Activated naive CD4-positive, alpha-beta T cell treated with anti-CD3 and anti-CD28 coated beads for 36 hours (primary cell): ENCODE results near the gene UBA1. TPM values are rescaled to one million over a fixed set of nuclear protein-coding genes. Genes with fewer than 3 reads are reported as not detected.

Experiments
- CTCF ChIA-PET: fragments of 350-600 bp; sonication (Branson Sonifier 250); formaldehyde crosslinking; loops from one replicate; lab custom pipeline; 2021; ENCODE audit warnings: antibody characterized with exemption; lab: Charles Lee
- DNase-seq: peaks from one replicate; pipeline ENCODE4 v3.0.0-alpha.2; 2020
- H3K27ac Mint-ChIP-seq: one replicate; pipeline ENCODE4 v1.8.0; 2021; ENCODE audit warnings: mild to moderate bottlenecking, mixed read lengths
- H3K27me3 Mint-ChIP-seq: one replicate; pipeline ENCODE4 v1.8.0; 2021; ENCODE audit warnings: low read depth, mixed read lengths
- H3K36me3 Mint-ChIP-seq: one replicate; pipeline ENCODE4 v1.8.0; 2021; ENCODE audit warnings: low read depth, mixed read lengths
- H3K4me1 Mint-ChIP-seq: one replicate; pipeline ENCODE4 v1.8.0; 2021; ENCODE audit warnings: low read depth, mixed read lengths
- H3K4me3 Mint-ChIP-seq: one replicate; pipeline ENCODE4 v1.8.0; 2021; ENCODE audit warnings: mild to moderate bottlenecking, moderate library complexity, mixed read lengths
- H3K9me3 Mint-ChIP-seq: one replicate; pipeline ENCODE4 v1.8.0; 2021; ENCODE audit warnings: mixed read lengths
- intact Hi-C: fragments of 100-400 bp; cut with micrococcal nuclease; formaldehyde crosslinking; loops from one replicate; pipeline ENCODE4 v1.15.1; 2023
- total RNA-seq, 2 experiments: library from RNA; stranded (reverse); gene quantifications; one replicate each; pipeline ENCODE4 v1.2.3, GENCODE V29; 2021

The UBA1 gene
- 100 to 1,000 TPM; 246 to 251 TPM for total RNA-seq

DNA sequence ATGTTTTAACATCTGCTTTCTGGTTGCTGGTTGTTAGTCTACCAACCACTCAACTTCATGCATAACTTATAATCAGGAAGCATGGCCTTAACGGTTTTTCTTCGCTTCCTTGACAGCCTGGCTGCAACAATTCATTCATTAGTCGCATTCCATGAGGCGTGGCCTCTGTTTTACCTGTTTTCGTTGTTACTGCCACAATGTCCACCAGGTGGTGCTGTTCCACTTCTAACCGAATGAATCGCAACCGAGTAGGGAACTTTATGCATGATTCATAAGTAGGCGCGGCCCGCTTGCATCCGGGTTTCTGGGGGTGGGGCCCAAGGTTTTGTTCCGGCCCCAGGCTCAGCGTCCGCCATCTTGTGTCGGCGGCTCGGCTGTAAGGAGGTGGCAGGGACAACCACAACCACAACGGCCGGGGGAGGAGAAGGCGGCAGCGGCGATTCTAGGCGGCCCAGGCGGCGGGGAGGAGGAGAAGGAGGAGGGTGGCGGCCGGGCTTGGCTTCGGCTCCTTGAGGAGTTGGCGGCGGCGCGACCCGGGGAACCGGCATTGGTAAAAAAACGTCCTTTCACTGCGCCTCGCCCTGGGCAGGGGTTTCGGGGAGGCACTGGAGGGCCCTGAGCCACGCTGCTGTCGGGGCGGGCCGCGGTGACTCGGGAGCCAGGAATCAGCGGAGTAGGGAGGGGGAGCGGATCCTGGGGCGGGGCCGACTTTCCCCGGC is at the start of gene UBA1:
Gene UBA1, plus strand, starts transcription at position 355 of the 719 bp plus-strand sequence. CDS start 4,974 bp downstream, outside the sequence.
- intact Hi-C loops = loop anchor here (1.0 to 5.0 kb wide), 11 partner anchors 24 to 834 kb away; partner anchors contain the start of genes ELK1, RBM10, USP11 and ZNF41
- no peaks in the 10 kb centered on the region for H3K9me3 Mint-ChIP-seq
- peaks cover 21% of the 10 kb centered on the region for H3K36me3 Mint-ChIP-seq
- H3K4me1 Mint-ChIP-seq = peaks cover 58% of the 10 kb centered on the region
- CTCF ChIA-PET = no interaction called here
- peak; percentile 96 for DNase-seq
- peak within 1 kb of the TSS; percentile 94 for H3K4me3 Mint-ChIP-seq
- H3K27me3 Mint-ChIP-seq = no peaks in the 10 kb centered on the region
- H3K27ac Mint-ChIP-seq = peak within 1 kb of the TSS; percentile 94

DNA sequence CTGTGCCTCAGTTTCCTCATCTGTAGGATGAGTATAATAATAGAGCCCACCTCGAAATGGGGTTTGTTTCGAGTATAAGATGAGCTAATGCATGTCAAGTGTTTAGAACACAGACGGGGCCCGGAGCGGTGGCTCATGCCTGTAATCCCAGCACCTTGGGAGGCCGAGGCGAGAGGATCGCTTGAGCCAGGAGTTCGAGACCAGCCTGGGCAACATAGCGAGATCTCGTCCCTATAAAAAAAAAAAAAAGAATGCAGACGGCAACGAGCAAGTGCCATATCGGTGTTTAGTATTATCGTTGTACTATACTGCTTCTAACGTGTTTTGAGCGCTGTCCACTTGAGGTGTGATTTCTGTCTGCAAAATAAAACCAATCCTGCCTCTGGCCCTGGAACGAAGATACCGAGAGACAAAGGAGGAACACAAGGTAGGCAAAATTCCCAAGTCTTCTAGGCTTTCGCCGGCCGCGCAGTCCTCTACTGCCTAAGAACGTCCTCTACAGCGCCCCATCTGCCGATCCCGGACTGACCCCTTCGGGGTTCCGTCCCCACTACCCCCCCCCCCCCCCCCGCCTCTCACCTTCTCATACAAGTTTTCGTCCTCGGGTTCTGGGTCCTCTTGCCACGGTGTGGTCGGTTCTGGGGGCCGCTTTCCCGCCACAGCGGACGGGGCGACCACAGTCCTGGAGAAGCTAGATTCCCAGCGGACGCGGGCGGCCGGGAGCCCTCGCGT is 49.6 kb upstream of the UBA1 start:
- H3K27me3 Mint-ChIP-seq = no peaks in the 10 kb centered on the region
- H3K4me3 Mint-ChIP-seq = peak overlapping the region; percentile 97
- H3K36me3 Mint-ChIP-seq = peaks cover 24% of the 10 kb centered on the region
- intact Hi-C loops = loop anchor here (1.0 to 5.0 kb wide), 6 partner anchors 15 to 515 kb away; partner anchors contain the start of genes RP2, USP11, UXT and ZNF41
- DNase-seq = peak; percentile 35
- peak overlapping the region; percentile 99 for H3K27ac Mint-ChIP-seq
- CTCF ChIA-PET = interaction anchor here (0.9 to 1.0 kb wide), 3 partner anchors 15 to 73 kb away, joined by 3 to 6 read pairs (median 4); no protein-coding TSS in a partner anchor
- H3K9me3 Mint-ChIP-seq = no peaks in the 10 kb centered on the region
- peaks cover 31% of the 10 kb centered on the region for H3K4me1 Mint-ChIP-seq

DNA sequence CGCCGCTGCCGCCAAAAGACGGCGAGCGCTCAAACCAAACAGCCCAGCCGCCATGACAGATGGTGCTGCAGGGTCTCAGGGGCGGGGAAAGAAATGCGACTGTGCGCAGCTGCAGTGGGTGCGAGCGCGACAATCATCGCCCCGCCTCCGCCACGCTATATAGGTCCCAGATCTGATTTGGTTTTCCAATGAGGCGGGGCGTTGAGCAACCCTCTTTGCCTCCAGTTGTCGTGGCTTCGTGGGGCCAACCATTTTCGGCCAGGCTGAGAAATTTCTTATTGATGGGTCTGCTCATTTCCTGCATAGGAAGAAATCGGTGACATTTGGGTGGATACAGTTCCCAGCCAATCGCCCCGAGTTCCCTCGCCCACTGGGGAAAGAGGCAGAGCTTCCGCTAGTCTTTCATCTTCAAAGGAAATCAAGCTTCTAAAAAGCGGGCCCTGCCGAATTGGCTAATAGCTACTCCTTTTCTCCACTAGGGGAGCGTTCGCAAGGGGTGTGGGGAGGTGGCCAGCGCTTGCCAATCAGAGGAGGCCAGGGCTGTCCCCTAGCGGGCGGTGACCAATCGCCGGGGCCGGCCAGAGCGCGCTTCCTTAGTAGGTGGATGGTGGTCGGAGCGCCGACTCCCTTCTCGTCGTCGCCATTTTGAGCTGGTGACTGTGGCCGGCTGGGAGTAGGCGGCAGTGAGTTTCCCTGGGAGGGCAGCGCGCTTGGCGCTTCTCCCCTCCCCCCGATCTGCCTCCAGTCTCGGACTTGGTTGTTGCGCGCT is 48.8 kb upstream of the UBA1 start, which contains the start of the genes NDUFB11 and RBM10:
Gene NDUFB11, minus strand, starts transcription at position 77 of the 769 bp plus-strand sequence. Its CDS starts 23 bp downstream, at position 54.
Gene RBM10, plus strand, starts transcription at position 596 of the 769 bp plus-strand sequence. CDS start 2,261 bp downstream, outside the sequence.
- Mint-ChIP-seq H3K9me3 (no peaks in the 10 kb centered on the region), H3K4me1 (peaks cover 35% of the 10 kb centered on the region), H3K4me3 (peak within 1 kb of the TSS; percentile 97), H3K36me3 (peaks cover 25% of the 10 kb centered on the region), H3K27ac (peak within 1 kb of the TSS; percentile 99), H3K27me3 (no peaks in the 10 kb centered on the region)
- intact Hi-C loops = loop anchor here (1.0 to 5.0 kb wide), 7 partner anchors 16 to 337 kb away; partner anchors contain the start of genes RP2, UBA1, USP11 and ZNF41
- CTCF ChIA-PET = interaction anchor here (0.6 to 1.0 kb wide), 6 partner anchors 10 to 490 kb away, joined by 3 to 6 read pairs (median 4); no protein-coding TSS in a partner anchor
- peak; percentile 94 for DNase-seq

DNA sequence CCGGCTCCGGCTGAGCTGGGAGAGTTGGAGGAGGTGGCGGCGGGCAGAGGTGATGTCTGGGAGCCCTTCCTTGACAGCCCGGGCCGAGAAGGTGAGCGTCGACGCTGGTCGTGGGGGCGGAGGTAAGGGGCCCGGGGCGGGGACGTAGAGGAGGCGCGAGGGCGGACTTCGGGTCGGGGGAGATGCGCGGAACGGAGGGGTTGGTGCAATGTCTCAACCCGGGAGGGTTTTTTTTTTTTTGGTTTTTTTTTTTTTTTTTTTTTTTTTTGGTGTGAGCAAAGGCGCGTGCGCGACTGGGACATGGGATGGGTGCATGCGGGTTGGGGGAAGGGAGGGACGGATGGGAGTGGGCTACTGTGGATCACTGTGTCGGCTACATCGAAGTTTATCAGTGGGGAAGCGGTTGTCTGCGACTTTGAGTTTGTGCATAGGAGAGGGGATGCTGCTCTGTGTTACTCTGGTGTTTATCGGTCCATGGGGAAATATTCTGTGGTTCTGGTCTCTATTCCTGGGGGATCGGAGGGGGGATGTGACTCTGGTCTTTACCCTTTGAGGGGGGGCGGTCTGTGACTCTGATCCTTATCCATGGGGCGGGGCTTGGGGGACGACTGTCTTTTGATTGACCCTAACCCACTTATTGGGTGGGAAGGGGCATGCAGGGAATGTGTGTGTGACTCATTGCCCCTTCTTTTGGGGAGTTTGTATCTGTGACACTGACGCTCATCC is 48.1 kb upstream of the UBA1 start:
- CTCF ChIA-PET = interaction anchor here (0.6 to 1.0 kb wide), 6 partner anchors 11 to 489 kb away, joined by 3 to 6 read pairs (median 4); no protein-coding TSS in a partner anchor
- H3K4me3 Mint-ChIP-seq = peak overlapping the region; percentile 97
- no peaks in the 10 kb centered on the region for H3K9me3 Mint-ChIP-seq
- peak; percentile 15 for DNase-seq
- H3K27me3 Mint-ChIP-seq = no peaks in the 10 kb centered on the region
- intact Hi-C loops = loop anchor here (1.0 to 5.0 kb wide), 4 partner anchors 48 to 309 kb away; partner anchors contain the start of genes RP2 and UBA1
- H3K36me3 Mint-ChIP-seq = peaks cover 28% of the 10 kb centered on the region
- peaks cover 38% of the 10 kb centered on the region for H3K4me1 Mint-ChIP-seq
- H3K27ac Mint-ChIP-seq = peak overlapping the region; percentile 99

DNA sequence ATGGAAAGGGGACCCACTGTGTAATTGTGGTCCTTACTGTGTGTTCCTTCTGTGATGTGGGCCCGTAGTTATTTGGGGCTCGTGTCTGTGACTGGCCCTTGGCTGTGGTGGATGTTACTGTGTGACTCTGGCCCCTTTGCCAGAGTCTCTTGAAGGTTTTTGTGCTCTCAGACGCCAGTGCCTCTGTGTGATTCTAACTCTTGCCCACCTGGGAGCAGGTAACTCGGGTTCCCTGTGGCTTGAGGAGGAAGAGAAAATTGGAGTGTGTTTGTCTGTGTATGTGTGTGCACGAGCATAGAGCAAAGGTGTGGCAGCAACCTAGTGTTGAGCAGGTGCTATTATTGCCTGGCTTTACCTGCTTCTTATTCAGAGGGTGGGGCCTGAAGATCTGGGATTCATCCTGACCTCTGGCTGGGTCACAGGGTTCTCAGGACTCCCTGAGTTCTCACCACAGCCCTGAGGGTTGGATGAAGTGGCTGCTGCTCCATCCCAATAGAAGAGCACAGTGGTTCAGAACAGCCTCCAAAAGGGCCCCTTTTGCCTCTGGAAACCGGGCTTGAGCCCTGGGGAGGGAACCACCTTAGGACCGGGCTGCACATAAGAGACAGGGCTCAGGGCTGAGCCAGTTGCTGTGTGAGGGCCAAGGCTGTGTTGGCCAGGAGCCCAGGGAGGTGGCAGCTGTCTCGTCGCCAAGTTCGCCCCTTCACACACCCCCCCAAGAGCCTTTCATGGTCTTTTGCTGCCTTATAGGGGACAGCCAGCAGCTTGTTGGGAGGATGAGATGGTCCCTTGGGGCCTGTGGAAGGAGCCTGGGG is 47.3 kb upstream of the UBA1 start:
- DNase-seq = no peak
- intact Hi-C loops = loop anchor here (5.0 kb wide), 1 partner anchor 236 kb away; no protein-coding TSS in a partner anchor
- Mint-ChIP-seq H3K27ac (peak overlapping the region; percentile 99), H3K4me1 (peaks cover 40% of the 10 kb centered on the region), H3K27me3 (no peaks in the 10 kb centered on the region), H3K4me3 (peak overlapping the region; percentile 97), H3K36me3 (peaks cover 27% of the 10 kb centered on the region), H3K9me3 (no peaks in the 10 kb centered on the region)
- CTCF ChIA-PET = no interaction called here

DNA sequence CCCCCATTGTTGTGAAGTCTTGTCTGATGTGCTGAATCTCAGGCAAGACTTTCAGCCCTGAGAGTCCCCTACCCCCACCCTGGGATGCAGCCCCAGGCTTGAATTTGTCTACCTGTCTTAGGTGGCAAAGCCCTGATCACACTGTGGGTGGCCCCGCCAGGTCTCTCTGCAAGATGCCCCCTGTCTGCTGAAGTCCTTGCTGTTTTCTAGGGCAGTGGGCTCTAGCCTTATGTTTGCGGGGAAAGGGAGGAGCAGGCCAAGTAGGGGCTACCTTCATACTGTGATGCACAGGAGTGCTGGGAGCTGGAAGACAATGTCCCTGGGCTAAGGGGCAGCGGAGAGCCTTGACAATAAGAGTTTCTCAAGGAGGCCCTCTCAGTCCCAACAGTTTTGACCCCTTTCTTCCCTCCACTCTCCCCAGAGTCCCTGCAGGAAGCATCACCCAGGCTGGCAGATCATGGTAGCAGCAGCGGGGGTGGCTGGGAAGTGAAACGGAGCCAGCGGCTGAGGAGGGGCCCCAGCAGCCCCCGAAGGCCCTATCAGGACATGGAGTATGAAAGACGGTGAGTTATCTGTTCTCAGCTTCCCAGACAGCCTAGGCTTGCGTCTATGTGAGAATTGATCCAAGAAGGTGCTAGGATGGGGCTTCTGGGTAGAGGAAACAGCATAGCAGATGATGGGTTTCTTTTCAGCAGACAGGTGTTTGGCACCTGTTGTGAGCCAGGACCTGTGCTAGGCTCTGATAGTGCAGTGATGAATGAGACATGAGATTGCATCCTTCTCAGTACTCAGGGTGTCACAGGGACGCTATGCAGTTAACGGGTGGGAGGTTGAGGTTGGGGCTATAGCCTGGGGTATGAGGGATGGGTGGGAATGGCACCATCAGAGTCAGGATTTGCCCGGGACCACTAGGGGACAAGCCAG is 46.4 kb upstream of the UBA1 start:
- H3K27me3 Mint-ChIP-seq = no peaks in the 10 kb centered on the region
- H3K36me3 Mint-ChIP-seq = peaks cover 24% of the 10 kb centered on the region
- CTCF ChIA-PET = no interaction called here
- peak overlapping the region; percentile 59 for H3K27ac Mint-ChIP-seq
- intact Hi-C loops = loop anchor here (5.0 kb wide), 1 partner anchor 235 kb away; no protein-coding TSS in a partner anchor
- H3K4me1 Mint-ChIP-seq = peaks cover 37% of the 10 kb centered on the region
- DNase-seq = no peak
- no peaks in the 10 kb centered on the region for H3K9me3 Mint-ChIP-seq
- H3K4me3 Mint-ChIP-seq = peak overlapping the region; percentile 97

DNA sequence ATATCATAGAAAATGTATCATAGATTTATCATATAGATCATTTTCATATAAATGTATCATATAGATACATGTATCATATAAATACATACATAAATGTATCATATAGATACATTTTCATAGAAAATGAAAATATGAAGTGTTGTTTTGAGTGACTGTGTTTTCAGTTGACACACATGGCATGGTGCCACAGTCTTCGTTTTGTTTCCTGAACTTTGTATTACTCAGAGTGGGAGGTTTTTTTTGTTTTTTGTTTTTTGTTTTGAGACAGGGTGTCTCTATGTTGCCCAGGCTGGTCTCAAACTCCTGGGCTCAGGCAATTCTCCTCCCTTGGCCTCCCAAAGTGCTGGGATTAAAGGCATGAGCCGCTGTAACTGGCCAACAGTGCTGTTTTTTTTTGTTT is 44.7 kb upstream of the UBA1 start:
- DNase-seq = peak; percentile 60
- no peaks in the 10 kb centered on the region for H3K9me3 Mint-ChIP-seq
- H3K4me3 Mint-ChIP-seq = no peak overlapping the region
- peaks cover 26% of the 10 kb centered on the region for H3K4me1 Mint-ChIP-seq
- peaks cover 21% of the 10 kb centered on the region for H3K36me3 Mint-ChIP-seq
- CTCF ChIA-PET = no interaction called here
- H3K27ac Mint-ChIP-seq = peak overlapping the region; percentile 70
- intact Hi-C loops = loop anchor here (5.0 kb wide), 1 partner anchor 233 kb away; no protein-coding TSS in a partner anchor
- no peaks in the 10 kb centered on the region for H3K27me3 Mint-ChIP-seq

DNA sequence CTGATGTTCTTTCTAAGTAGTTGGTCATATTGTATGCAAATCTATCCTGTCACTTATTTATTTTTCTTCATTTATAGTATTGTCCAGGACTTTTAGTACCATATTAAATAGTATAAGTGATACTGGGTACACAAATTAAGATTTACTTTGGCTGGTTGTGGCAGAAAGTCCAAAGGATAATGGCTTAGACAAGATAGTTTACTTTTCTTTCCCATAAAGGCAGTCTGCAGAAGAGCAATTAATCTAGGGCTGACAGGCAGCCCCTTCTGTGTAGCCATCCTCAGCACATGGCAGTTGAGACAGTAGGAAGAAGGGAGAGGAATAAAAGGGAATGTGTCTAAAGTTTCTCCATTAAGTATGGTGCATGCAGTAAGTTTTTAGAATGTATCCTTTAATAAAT is 42.2 kb upstream of the UBA1 start:
- Mint-ChIP-seq H3K27ac (no peak overlapping the region), H3K36me3 (peaks cover 21% of the 10 kb centered on the region), H3K4me3 (no peak overlapping the region), H3K27me3 (no peaks in the 10 kb centered on the region), H3K4me1 (peaks cover 26% of the 10 kb centered on the region), H3K9me3 (no peaks in the 10 kb centered on the region)
- no peak for DNase-seq
- CTCF ChIA-PET = no interaction called here
- intact Hi-C loops = no loop called here

DNA sequence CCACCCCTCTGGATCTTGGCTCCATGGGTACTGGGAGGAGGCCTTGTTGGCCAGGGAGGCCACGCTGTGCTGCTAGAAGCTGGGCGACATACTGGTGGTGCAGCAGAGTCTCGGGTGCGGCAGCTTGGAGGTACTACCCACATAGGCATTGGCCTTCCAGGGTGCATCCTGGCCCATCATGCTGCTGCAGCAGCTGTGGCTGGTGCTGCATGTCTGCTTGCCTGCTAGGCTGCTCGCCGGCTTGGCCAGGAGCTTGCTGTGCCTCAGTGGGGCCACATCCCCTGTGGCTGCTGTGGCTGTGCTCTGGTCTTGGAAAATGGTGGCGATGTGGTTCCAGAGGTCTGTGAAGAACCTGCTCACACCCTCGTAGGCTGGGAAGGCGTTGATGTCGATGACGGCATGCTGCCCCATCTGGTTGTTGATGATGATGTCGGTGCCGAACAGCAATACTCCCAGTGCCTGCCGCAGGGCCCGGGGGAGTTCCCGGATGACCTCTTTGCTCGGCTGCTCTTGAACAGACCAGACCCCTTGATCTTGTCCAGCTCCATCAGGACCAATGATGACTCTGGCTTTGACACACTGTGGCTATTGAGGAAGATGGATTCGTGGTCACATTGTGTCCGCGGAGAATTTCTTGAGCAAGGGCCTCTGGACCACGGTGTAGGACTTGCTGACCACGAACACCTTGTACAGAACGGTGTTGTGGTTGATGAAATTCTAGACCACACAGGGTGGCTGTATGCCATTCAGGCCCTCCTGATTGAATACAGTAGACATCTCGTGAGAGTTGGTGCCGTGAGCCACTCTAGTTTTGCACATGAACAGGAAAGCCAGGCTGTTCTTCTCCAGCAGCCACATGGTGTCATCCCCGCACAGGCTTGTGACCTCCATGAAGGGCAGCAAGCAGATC is 36.8 kb upstream of the UBA1 start:
- H3K27ac Mint-ChIP-seq = no peak overlapping the region
- H3K4me1 Mint-ChIP-seq = peaks cover 2% of the 10 kb centered on the region
- CTCF ChIA-PET = no interaction called here
- peaks cover 13% of the 10 kb centered on the region for H3K36me3 Mint-ChIP-seq
- H3K9me3 Mint-ChIP-seq = no peaks in the 10 kb centered on the region
- H3K27me3 Mint-ChIP-seq = no peaks in the 10 kb centered on the region
- intact Hi-C loops = no loop called here
- no peak for DNase-seq
- H3K4me3 Mint-ChIP-seq = no peak overlapping the region
